ENCODE data around the gene MKX. TPM values are rescaled to one million over a fixed set of nuclear protein-coding genes. Genes with fewer than 3 reads are reported as not detected.

MKX gene
- total RNA-seq, 4 donors from 2014 or later = 0.82 to 2.4 TPM; not detected in 2

DNA sequence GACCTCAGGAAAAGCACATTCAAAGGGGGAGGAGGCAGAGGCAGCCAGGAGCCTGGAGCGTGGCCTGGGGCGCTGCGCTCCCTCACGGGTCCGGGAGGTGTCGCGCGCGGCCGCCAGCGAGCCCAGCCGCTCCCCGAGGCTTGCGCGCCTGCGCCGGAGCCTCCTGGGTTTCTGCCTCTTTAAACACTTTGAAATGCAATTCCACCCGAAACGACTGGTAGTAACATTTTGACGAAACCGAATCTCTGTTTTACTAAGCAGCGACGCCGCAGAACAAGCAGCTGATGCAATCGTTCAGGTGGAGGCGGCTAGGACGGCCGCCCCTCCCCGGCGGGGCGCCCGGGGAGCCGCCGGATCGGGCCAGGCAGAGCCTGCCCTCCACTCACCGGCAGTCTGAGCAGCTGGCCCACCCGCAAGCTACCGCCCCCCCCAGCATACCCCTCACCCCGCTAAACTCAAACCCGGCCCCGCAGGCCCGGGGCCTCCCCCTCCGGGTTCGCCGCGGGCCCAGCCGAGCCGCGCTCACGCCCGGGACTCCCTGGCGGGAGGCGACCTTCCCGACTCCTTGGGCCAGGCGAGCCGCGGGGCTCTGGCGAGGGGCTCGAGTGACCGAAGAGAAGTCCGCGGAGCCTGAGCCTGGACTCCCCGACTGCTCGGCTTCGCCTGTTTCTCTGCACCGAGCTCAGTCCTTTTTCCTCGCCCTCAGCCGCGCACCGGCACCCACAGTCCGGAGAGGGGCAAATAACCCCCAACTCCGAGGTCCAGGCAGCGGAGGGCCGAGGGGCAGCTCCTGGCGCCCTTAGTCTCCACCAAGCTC, 3.2 kb downstream of the MKX start:
- peak; percentile 81 for DNase-seq
- peaks cover 0 to 52% (median 43%) of the 10 kb centered on the region in 4 donors for H3K4me1 ChIP-seq
- H3K9me3 ChIP-seq = no peaks in the 10 kb centered on the region
- peak overlapping the region; percentile 83 to 87 (median 85) for H3K27ac ChIP-seq
- peak overlapping the region; percentile 39 to 95 (median 60) for H3K4me3 ChIP-seq
- peaks cover 85% of the 10 kb centered on the region for H3K27me3 ChIP-seq
- no peaks in the 10 kb centered on the region for H3K36me3 ChIP-seq
- 0% methylated on average over 42 of the region's 75 CpGs; no CpG with 5 or more reads in 1 of the 2 donors for WGBS, 2 donors (ENCODE audit: low coverage in 1 of 2)
- intact Hi-C loops (cut with DNase I; ENCODE audit: low total_unique reads) (loop anchor here (10.0 kb wide), 2 partner anchors 432 to 652 kb away; no protein-coding TSS in a partner anchor), in situ Hi-C loops (cut with MboI; ENCODE audit: low pct_ligation_motif_present in 1 of 4, low pct_unique_long_range_greater_than_20kb in 1 of 4, low sequenced_read_pairs in 3 of 4) (loop anchor here (25.0 kb wide), 2 partner anchors 445 to 645 kb away; no protein-coding TSS in a partner anchor)
- TF ChIP-seq POLR2AphosphoS5 (IDR thresholded peaks at IDR 0.05) = peak in 2 of 3 donors; percentile 35 to 57
- TF ChIP-seq, protein P1, sequence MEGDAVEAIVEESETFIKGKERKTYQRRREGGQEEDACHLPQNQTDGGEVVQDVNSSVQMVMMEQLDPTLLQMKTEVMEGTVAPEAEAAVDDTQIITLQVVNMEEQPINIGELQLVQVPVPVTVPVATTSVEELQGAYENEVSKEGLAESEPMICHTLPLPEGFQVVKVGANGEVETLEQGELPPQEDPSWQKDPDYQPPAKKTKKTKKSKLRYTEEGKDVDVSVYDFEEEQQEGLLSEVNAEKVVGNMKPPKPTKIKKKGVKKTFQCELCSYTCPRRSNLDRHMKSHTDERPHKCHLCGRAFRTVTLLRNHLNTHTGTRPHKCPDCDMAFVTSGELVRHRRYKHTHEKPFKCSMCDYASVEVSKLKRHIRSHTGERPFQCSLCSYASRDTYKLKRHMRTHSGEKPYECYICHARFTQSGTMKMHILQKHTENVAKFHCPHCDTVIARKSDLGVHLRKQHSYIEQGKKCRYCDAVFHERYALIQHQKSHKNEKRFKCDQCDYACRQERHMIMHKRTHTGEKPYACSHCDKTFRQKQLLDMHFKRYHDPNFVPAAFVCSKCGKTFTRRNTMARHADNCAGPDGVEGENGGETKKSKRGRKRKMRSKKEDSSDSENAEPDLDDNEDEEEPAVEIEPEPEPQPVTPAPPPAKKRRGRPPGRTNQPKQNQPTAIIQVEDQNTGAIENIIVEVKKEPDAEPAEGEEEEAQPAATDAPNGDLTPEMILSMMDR (IDR thresholded peaks at IDR 0.05) = peak; percentile 70 to 84 (median 77)
- TF ChIP-seq EP300 (IDR thresholded peaks at IDR 0.05; ENCODE audit: low read depth) = no peak

DNA sequence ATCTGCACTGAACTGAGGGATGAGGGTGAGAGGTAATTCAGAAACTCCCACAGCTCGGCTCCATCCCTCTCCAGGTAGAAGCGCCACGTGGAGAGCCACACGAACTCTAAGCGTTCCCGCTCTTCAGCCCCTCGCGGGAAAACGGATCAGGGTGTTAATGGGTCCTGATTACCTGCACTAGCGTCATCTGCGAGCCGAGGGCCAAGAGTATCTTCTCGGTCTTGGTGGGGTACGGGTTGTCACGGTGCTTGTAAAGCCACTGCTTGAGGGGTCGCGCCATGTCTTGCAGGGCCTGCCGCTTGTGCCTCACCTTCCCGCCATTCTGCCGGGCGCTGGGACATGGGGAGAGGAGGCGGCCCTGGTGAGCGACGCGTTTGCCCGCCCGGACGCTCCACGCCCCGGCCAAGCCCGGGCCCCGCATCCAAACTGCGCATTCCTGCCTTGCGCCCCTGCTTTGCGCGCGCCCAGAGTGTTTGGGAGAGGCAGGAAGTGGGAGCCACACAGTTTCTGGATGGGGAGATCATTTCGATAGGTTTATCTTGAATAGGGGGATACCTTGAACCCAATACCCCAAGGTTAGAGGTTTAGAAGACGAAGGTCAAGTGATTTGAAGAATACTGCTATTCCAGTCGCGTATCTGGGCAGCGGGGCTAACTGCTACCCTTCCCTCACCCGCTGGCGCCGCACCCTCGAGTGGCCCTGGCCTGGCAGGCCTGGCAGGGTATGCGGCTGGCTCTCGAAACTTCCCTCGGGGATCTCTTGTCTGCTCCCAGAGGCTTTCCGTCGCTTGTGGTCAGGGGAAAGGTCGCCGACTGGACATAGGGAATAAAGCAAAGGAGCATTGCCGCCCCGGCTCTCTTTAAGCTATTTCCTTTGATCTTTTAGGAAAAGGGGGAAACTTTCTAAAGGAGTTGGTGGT, 4.2 kb downstream of the MKX start:
- peak; percentile 14 for DNase-seq
- TF ChIP-seq EP300 (IDR thresholded peaks at IDR 0.05; ENCODE audit: low read depth) (no peak), POLR2A (IDR thresholded peaks at IDR 0.05) (no peak), POLR2AphosphoS5 (IDR thresholded peaks at IDR 0.05) (no peak)
- TF ChIP-seq, protein P1 (IDR thresholded peaks at IDR 0.05) = no peak
- intact Hi-C loops (cut with DNase I; ENCODE audit: low total_unique reads) = loop anchor here (10.0 kb wide), 2 partner anchors 433 to 653 kb away; no protein-coding TSS in a partner anchor
- Histone ChIP-seq H3K4me1 (peaks cover 0 to 48% (median 41%) of the 10 kb centered on the region in 4 donors), H3K27me3 (peaks cover 75% of the 10 kb centered on the region), H3K36me3 (no peaks in the 10 kb centered on the region), H3K27ac (peak overlapping the region in 2 of 4 donors; percentile 86 to 87), H3K4me3 (peak overlapping the region in 2 of 4 donors; percentile 54 to 95), H3K9me3 (no peaks in the 10 kb centered on the region)
- WGBS, 2 donors (ENCODE audit: low coverage in 1 of 2) = 7 to 45% methylated on average over 5 to 55 of the region's 55 CpGs
- in situ Hi-C loops (cut with MboI; ENCODE audit: low pct_ligation_motif_present in 1 of 4, low pct_unique_long_range_greater_than_20kb in 1 of 4, low sequenced_read_pairs in 3 of 4) = loop anchor here (25.0 kb wide), 2 partner anchors 446 to 646 kb away; no protein-coding TSS in a partner anchor

DNA sequence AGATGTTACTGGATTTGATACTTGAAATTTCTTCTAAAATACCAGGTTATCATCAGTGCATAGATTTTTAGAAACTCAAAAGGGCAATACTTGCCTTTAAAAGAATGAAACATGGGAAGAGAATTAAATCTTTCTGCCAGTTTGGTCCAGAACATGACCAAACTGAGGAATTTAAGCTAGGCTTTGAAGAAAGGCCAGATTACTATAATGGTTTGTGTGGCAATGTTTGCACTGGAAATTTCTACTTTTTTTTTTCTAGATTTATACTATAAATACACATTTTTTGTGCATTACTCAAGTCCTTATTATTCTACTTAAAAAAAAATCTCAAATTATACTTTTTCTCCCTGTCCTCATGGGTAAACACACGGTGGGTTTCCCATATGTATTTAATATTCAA, 9.2 kb downstream of the MKX start:
- no peak for TF ChIP-seq POLR2A (IDR thresholded peaks at IDR 0.05)
- TF ChIP-seq POLR2AphosphoS5 (IDR thresholded peaks at IDR 0.05) = no peak
- TF ChIP-seq, protein P1 (IDR thresholded peaks at IDR 0.05) = no peak
- no peak for TF ChIP-seq EP300 (IDR thresholded peaks at IDR 0.05; ENCODE audit: low read depth)
- Histone ChIP-seq H3K4me1 (peaks cover 0 to 4% (median 3%) of the 10 kb centered on the region in 4 donors), H3K36me3 (no peaks in the 10 kb centered on the region), H3K27me3 (peaks cover 38% of the 10 kb centered on the region), H3K4me3 (no peak overlapping the region), H3K9me3 (no peaks in the 10 kb centered on the region), H3K27ac (no peak overlapping the region)
- in situ Hi-C loops (cut with MboI; ENCODE audit: low pct_ligation_motif_present in 1 of 4, low pct_unique_long_range_greater_than_20kb in 1 of 4, low sequenced_read_pairs in 3 of 4) (loop anchor here (25.0 kb wide), 2 partner anchors 451 to 651 kb away; no protein-coding TSS in a partner anchor), intact Hi-C loops (cut with DNase I; ENCODE audit: low total_unique reads) (no loop called here)
- 60 to 71% methylated on average over 1 of the region's 1 CpG for WGBS, 2 donors (ENCODE audit: low coverage in 1 of 2)
- no peak for DNase-seq

Data from transverse colon (tissue), 4 donors.